CD4-positive, alpha-beta T cell (primary cell): ENCODE measurements around the gene EPG5. TPM values are rescaled to one million over a fixed set of nuclear protein-coding genes. Genes with fewer than 3 reads are reported as not detected.

ENCODE experiments used
- ATAC-seq: fragments of 200-7000 bp; cut with Tn5 transposase; one replicate; pipeline ENCODE4 v1.10.0; 2022; ENCODE audit warnings: mild to moderate bottlenecking; ENCODE audit not compliant: poor library complexity
- CTCF ChIA-PET: fragments of 350-600 bp; sonication (Branson Sonifier 250); formaldehyde crosslinking; loops from one replicate; lab custom pipeline; 2021; ENCODE audit warnings: antibody characterized with exemption, inconsistent platforms; lab: Charles Lee
- POLR2A ChIA-PET: fragments of 350-600 bp; sonication (Branson Sonifier 250); formaldehyde crosslinking; loops from one replicate; lab custom pipeline; 2021; ENCODE audit warnings: antibody characterized with exemption, inconsistent platforms; lab: Charles Lee
- DNase-seq, 14 experiments: peaks; one replicate each; pipeline ENCODE4 v3.0.0-alpha.2; 2013 to 2020; ENCODE audit warnings: mixed read lengths in 2 of 14
- H3K27ac ChIP-seq, 2 donors: one replicate each; pipeline versions ENCODE4 v1.5.1 to v1.7.0; 2013; ENCODE audit warnings: low read length in 2 of 2, low read depth in 1 of 2, mild to moderate bottlenecking in 1 of 2
- H3K27me3 ChIP-seq, 2 experiments: 1 replicate in 1 of 2; 2 replicates in 1 of 2; pipeline versions ENCODE4 v1.6.1 to v1.7.0; 2013; ENCODE audit warnings: low read length in 2 of 2, control low read depth in 1 of 2, mild to moderate bottlenecking in 1 of 2, moderate library complexity in 1 of 2; ENCODE audit not compliant: insufficient read depth in 2 of 2, control insufficient read depth in 1 of 2
- H3K36me3 ChIP-seq: one replicate; pipeline ENCODE4 v1.6.1; 2013; ENCODE audit warnings: low read length, control low read depth; ENCODE audit not compliant: insufficient read depth
- H3K4me1 ChIP-seq: one replicate; pipeline ENCODE4 v1.6.1; 2013; ENCODE audit warnings: low read length, control low read depth; ENCODE audit not compliant: insufficient read depth
- H3K4me3 ChIP-seq: one replicate; pipeline ENCODE4 v1.5.1; 2013; ENCODE audit warnings: mild to moderate bottlenecking, low read length, moderate library complexity
- H3K9me3 ChIP-seq, 2 experiments: 1 replicate in 1 of 2; 2 replicates in 1 of 2; pipeline versions ENCODE4 v1.6.1 to v1.7.0; 2013; ENCODE audit warnings: low read length in 2 of 2, mild to moderate bottlenecking in 2 of 2, control low read depth in 1 of 2, moderate library complexity in 1 of 2; ENCODE audit not compliant: control insufficient read depth in 1 of 2, insufficient read depth in 1 of 2
- H3K27ac Mint-ChIP-seq: one replicate; pipeline ENCODE4 v1.8.0; 2020; ENCODE audit warnings: mixed read lengths
- H3K27me3 Mint-ChIP-seq: one replicate; pipeline ENCODE4 v1.8.0; 2021; ENCODE audit warnings: mixed read lengths
- H3K36me3 Mint-ChIP-seq: one replicate; pipeline ENCODE4 v1.8.0; 2021; ENCODE audit warnings: low read depth, mixed read lengths
- H3K4me1 Mint-ChIP-seq: one replicate; pipeline ENCODE4 v1.8.0; 2021; ENCODE audit warnings: low read depth, mixed read lengths
- H3K4me3 Mint-ChIP-seq: one replicate; pipeline ENCODE4 v1.8.0; 2020; ENCODE audit warnings: mild to moderate bottlenecking, mixed read lengths
- H3K9me3 Mint-ChIP-seq: one replicate; pipeline ENCODE4 v1.8.0; 2020; ENCODE audit warnings: mixed read lengths
- intact Hi-C, 2 experiments: fragments of 100-400 bp; cut with DNase I in 1 of 2; cut with micrococcal nuclease in 1 of 2; formaldehyde crosslinking; loops; one replicate each; pipeline versions ENCODE4 v1.15.1 to v1.9.0; 2023 to 2025; cut with DNase I, micrococcal nuclease
- total RNA-seq, 174 experiments: library from RNA in 2 of 174; stranded (reverse) in 2 of 174; gene quantifications; one replicate each; pipeline ENCODE4 v1.2.3 and lab custom pipeline; 2021 to 2026
- TF ChIP-seq, protein P1 (sequence below): fragments of 200-600 bp; IDR thresholded peaks from one replicate; pipeline ENCODE4 v1.8.0; 2022; ENCODE audit warnings: antibody characterized with exemption, mild to moderate bottlenecking

EPG5 gene
- total RNA-seq, 2 experiments from 2014 or later, result 25.3 to 26.9 TPM

DNA sequence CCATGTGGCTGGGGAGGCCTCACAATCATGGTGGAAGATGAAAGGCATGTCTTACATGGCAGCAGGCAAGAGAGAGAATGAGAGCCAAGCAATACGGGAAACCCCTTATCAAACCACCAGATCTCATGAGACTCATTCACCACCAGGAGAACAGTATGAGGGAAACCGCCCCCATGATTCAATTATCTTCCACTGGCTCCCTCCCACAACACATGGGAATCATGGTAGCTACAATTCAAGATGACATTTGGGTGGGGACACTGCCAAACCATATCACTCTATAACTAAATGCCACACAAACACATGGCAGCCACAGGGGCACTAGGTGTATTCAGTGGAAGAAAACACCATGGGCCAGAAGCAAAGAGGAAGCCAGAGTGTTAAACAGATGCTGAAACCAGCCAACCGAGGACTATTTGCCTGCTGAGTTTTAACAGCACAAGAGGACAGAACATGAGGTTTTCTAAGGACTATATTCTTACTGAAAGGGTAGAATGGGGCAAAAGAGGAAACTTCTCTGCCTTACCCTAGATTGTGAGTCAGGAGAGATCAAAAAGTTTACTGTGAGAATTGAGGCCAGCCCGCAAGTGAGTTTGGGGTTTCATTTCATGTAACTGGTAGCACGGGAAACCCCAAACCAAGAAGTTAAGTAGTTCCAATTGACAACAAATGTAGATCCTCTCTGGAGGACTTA is 92.5 kb downstream of the EPG5 start:
- TF ChIP-seq, protein P1, sequence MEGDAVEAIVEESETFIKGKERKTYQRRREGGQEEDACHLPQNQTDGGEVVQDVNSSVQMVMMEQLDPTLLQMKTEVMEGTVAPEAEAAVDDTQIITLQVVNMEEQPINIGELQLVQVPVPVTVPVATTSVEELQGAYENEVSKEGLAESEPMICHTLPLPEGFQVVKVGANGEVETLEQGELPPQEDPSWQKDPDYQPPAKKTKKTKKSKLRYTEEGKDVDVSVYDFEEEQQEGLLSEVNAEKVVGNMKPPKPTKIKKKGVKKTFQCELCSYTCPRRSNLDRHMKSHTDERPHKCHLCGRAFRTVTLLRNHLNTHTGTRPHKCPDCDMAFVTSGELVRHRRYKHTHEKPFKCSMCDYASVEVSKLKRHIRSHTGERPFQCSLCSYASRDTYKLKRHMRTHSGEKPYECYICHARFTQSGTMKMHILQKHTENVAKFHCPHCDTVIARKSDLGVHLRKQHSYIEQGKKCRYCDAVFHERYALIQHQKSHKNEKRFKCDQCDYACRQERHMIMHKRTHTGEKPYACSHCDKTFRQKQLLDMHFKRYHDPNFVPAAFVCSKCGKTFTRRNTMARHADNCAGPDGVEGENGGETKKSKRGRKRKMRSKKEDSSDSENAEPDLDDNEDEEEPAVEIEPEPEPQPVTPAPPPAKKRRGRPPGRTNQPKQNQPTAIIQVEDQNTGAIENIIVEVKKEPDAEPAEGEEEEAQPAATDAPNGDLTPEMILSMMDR, result no peak
- intact Hi-C loops, result no loop called here
- ATAC-seq, result peak; percentile 82
- no peaks in the 10 kb centered on the region for H3K27me3 ChIP-seq
- peak overlapping the region; percentile 32 to 74 for H3K27ac ChIP-seq
- peaks cover 86% of the 10 kb centered on the region for H3K36me3 Mint-ChIP-seq
- H3K36me3 ChIP-seq, result peaks cover 57% of the 10 kb centered on the region
- peak overlapping the region; percentile 63 for H3K27ac Mint-ChIP-seq
- POLR2A ChIA-PET, result no interaction called here
- CTCF ChIA-PET, result no interaction called here
- DNase-seq, result peak in 10 of 14 experiments; percentile 12 to 83 (median 32)
- peaks cover 18% of the 10 kb centered on the region for H3K4me1 ChIP-seq
- H3K4me3 Mint-ChIP-seq, result no peak overlapping the region
- H3K9me3 Mint-ChIP-seq, result peaks cover 2% of the 10 kb centered on the region
- no peaks in the 10 kb centered on the region for H3K27me3 Mint-ChIP-seq
- no peak overlapping the region for H3K4me3 ChIP-seq
- no peaks in the 10 kb centered on the region for H3K9me3 ChIP-seq
- peaks cover 33% of the 10 kb centered on the region for H3K4me1 Mint-ChIP-seq

DNA sequence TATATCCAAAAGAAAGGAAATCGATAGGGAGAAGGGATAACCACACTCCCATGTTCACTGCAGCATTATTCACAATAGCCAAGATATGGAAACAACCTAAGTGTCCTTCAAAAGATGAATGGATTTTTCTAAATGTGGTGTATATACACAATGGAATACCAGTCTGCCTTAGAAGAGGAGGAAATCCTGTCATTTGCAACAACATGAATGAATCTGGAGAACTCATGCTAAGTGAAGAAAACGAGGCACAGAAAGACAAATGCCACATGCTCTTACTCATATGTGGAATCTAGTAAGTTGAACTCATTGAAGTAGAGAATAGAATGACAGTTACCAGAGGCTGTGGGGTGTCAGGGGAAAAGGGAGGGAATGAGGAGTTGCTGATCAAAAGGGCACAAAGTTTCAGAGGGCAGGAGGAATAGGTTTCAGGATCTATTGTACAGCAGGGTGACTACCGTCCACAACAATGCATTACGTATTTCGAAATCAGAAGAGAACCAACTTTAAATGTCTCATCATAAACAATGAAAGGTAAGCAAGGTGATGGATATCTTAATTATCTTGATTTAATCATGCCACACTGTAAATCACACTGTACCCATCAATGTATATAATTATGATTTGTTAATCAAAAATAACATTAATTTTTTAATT is 95.6 kb downstream of the EPG5 start:
- Mint-ChIP-seq H3K27me3 (no peaks in the 10 kb centered on the region), H3K4me1 (peaks cover 31% of the 10 kb centered on the region), H3K9me3 (peaks cover 2% of the 10 kb centered on the region), H3K4me3 (no peak overlapping the region), H3K27ac (no peak overlapping the region), H3K36me3 (peaks cover 84% of the 10 kb centered on the region)
- Histone ChIP-seq H3K4me1 (peaks cover 17% of the 10 kb centered on the region), H3K27me3 (no peaks in the 10 kb centered on the region), H3K27ac (no peak overlapping the region), H3K9me3 (no peaks in the 10 kb centered on the region), H3K4me3 (no peak overlapping the region), H3K36me3 (peaks cover 59% of the 10 kb centered on the region)
- no peak for ATAC-seq
- CTCF ChIA-PET, result interaction anchor here (3.2 kb wide), 1 partner anchor 8 kb away, joined by 9 read pairs; no protein-coding TSS in a partner anchor
- POLR2A ChIA-PET, result no interaction called here
- TF ChIP-seq, protein P1, result no peak
- no peak for DNase-seq
- intact Hi-C loops, result no loop called here

DNA sequence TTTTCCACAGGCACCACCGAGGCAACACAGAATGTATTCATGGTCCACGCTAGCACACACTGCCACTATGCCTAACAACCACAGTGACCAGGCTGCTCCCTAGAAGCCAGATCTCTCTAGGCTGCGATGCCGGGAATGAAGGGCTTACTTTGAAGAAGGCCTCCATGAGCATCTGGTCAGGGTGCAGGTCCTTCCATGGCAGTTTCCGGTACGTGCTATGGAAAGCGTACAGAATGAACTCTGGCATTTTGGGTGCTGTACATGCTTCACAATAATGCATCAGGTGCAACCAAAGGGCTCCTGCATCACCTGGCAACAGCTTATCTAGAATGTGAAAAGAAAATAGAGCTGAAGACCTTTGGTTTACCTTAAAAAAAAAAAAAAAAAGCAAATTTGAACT is 96.7 kb downstream of the EPG5 start:
- CTCF ChIA-PET, result interaction anchor here (0.6 to 3.2 kb wide), 3 partner anchors 9 to 205 kb away, joined by 3 to 9 read pairs (median 3); no protein-coding TSS in a partner anchor
- POLR2A ChIA-PET, result no interaction called here
- Mint-ChIP-seq H3K27ac (no peak overlapping the region), H3K4me3 (no peak overlapping the region), H3K36me3 (peaks cover 89% of the 10 kb centered on the region), H3K9me3 (peaks cover under 1% of the 10 kb centered on the region), H3K27me3 (no peaks in the 10 kb centered on the region), H3K4me1 (peaks cover 24% of the 10 kb centered on the region)
- TF ChIP-seq, protein P1, result no peak
- intact Hi-C loops, result no loop called here
- Histone ChIP-seq H3K4me3 (no peak overlapping the region), H3K27me3 (no peaks in the 10 kb centered on the region), H3K27ac (no peak overlapping the region), H3K36me3 (peaks cover 65% of the 10 kb centered on the region), H3K9me3 (no peaks in the 10 kb centered on the region), H3K4me1 (peaks cover 17% of the 10 kb centered on the region)
- DNase-seq, result no peak
- ATAC-seq, result no peak
